ENCODE data around the gene AFF2. TPM values are rescaled to one million over a fixed set of nuclear protein-coding genes. Genes with fewer than 3 reads are reported as not detected.

AFF2 gene
- under 1 TPM; 0.13 to 0.40 TPM for total RNA-seq

GRCh38 chrX:148500423-148501385 lies at the start of gene AFF2:
AFF2 (plus strand) TSS chrX:148500617; CDS start chrX:148501098, 481 bp downstream.
- ATAC-seq (peak; percentile 66), DNase-seq (peak; percentile 32)
- Mint-ChIP-seq H3K4me1 (ENCODE audit: low read depth) (peaks cover 19% of the 10 kb centered on the region), H3K4me3 (peak within 1 kb of the TSS; percentile 65), H3K9me3 (ENCODE audit: insufficient read depth) (no peaks in the 10 kb centered on the region), H3K27ac (no peak within 1 kb of the TSS), H3K36me3 (ENCODE audit: low read depth) (no peaks in the 10 kb centered on the region), H3K27me3 (ENCODE audit: low read depth) (peaks cover 13% of the 10 kb centered on the region)
- ChIA-PET CTCF (no interaction called here), POLR2A (no interaction called here)

DNA sequence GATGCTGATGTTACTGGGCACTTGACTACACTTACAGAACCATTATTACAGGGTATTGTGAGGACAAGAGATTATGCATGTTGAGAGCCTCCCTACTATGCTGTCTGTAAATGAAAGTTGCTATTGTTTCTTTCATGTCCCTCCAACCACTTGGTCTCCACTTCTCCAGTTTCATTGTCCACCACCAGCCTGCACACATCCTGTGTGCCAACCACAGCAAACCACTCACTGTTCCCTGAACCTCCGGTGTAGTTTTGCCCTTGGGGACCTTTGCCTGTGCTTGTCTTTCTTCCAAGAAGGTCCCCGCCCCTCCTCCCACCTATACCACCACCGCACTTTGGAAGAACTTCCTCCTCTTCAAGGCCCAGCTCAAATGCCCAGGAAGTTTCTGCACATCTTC lies 43.1 kb upstream of the AFF2 start:
- H3K9me3 Mint-ChIP-seq (ENCODE audit: insufficient read depth) = no peaks in the 10 kb centered on the region
- no peaks in the 10 kb centered on the region for H3K27me3 Mint-ChIP-seq (ENCODE audit: low read depth)
- H3K27ac Mint-ChIP-seq = no peak overlapping the region
- H3K4me1 Mint-ChIP-seq (ENCODE audit: low read depth) = peaks cover 7% of the 10 kb centered on the region
- DNase-seq (no peak), ATAC-seq (no peak)
- ChIA-PET POLR2A (no interaction called here), CTCF (no interaction called here)
- H3K36me3 Mint-ChIP-seq (ENCODE audit: low read depth) = no peaks in the 10 kb centered on the region
- H3K4me3 Mint-ChIP-seq = no peak overlapping the region

DNA sequence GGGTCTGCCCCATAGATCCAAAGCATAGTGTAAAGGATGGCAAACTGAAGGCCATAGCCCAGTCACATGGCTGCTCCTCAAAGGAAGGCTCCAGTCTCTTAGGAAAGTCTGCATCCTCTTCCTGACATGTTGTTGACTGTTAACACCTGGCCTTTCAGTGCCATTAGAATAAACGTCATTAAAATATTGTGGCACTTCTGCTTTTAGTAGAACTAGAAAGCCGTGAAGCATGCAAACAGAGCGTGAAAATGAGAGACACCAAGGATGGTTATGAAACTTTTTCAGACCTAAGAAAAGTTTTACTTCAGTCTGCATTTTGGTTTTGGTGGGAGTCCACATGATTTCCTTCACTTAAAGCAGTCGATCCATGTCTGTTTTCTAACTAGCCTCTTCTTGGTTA lies 41.1 kb upstream of the AFF2 start:
- ChIA-PET POLR2A (no interaction called here), CTCF (no interaction called here)
- DNase-seq (no peak), ATAC-seq (no peak)
- H3K4me1 Mint-ChIP-seq (ENCODE audit: low read depth) = peaks cover 9% of the 10 kb centered on the region
- H3K36me3 Mint-ChIP-seq (ENCODE audit: low read depth) = no peaks in the 10 kb centered on the region
- H3K9me3 Mint-ChIP-seq (ENCODE audit: insufficient read depth) = no peaks in the 10 kb centered on the region
- H3K27ac Mint-ChIP-seq = no peak overlapping the region
- H3K27me3 Mint-ChIP-seq (ENCODE audit: low read depth) = no peaks in the 10 kb centered on the region
- no peak overlapping the region for H3K4me3 Mint-ChIP-seq

GRCh38 chrX:148466292-148466691 lies 34.1 kb upstream of the AFF2 start:
- H3K27ac Mint-ChIP-seq = no peak overlapping the region
- DNase-seq (no peak), ATAC-seq (no peak)
- ChIA-PET POLR2A (no interaction called here), CTCF (no interaction called here)
- peaks cover 2% of the 10 kb centered on the region for H3K4me1 Mint-ChIP-seq (ENCODE audit: low read depth)
- no peaks in the 10 kb centered on the region for H3K9me3 Mint-ChIP-seq (ENCODE audit: insufficient read depth)
- no peaks in the 10 kb centered on the region for H3K36me3 Mint-ChIP-seq (ENCODE audit: low read depth)
- H3K4me3 Mint-ChIP-seq = no peak overlapping the region
- no peaks in the 10 kb centered on the region for H3K27me3 Mint-ChIP-seq (ENCODE audit: low read depth)

GRCh38 chrX:148470324-148470723 lies 30.1 kb upstream of the AFF2 start:
- POLR2A ChIA-PET = no interaction called here
- DNase-seq = no peak
- Mint-ChIP-seq H3K9me3 (ENCODE audit: insufficient read depth) (no peaks in the 10 kb centered on the region), H3K36me3 (ENCODE audit: low read depth) (no peaks in the 10 kb centered on the region), H3K27me3 (ENCODE audit: low read depth) (no peaks in the 10 kb centered on the region), H3K4me3 (no peak overlapping the region), H3K4me1 (ENCODE audit: low read depth) (no peaks in the 10 kb centered on the region), H3K27ac (no peak overlapping the region)
- CTCF ChIA-PET = no interaction called here
- no peak for ATAC-seq

GRCh38 chrX:148474030-148474429 lies 26.4 kb upstream of the AFF2 start:
- ChIA-PET POLR2A (no interaction called here), CTCF (no interaction called here)
- no peak for DNase-seq

GRCh38 chrX:148492057-148492456 lies 8.4 kb upstream of the AFF2 start:
- H3K9me3 Mint-ChIP-seq (ENCODE audit: insufficient read depth) = no peaks in the 10 kb centered on the region
- DNase-seq (no peak), ATAC-seq (no peak)
- ChIA-PET POLR2A (no interaction called here), CTCF (no interaction called here)
- no peaks in the 10 kb centered on the region for H3K4me1 Mint-ChIP-seq (ENCODE audit: low read depth)
- H3K27me3 Mint-ChIP-seq (ENCODE audit: low read depth) = no peaks in the 10 kb centered on the region
- no peaks in the 10 kb centered on the region for H3K36me3 Mint-ChIP-seq (ENCODE audit: low read depth)
- no peak overlapping the region for H3K27ac Mint-ChIP-seq
- no peak overlapping the region for H3K4me3 Mint-ChIP-seq

More at GRCh38 chrX:148474030-148474429, 26.4 kb upstream of the AFF2 start:
- peaks cover 2% of the 10 kb centered on the region for H3K4me1 Mint-ChIP-seq (ENCODE audit: low read depth)
- no peak overlapping the region for H3K27ac Mint-ChIP-seq
- H3K4me3 Mint-ChIP-seq = no peak overlapping the region
- H3K27me3 Mint-ChIP-seq (ENCODE audit: low read depth) = no peaks in the 10 kb centered on the region
- H3K9me3 Mint-ChIP-seq (ENCODE audit: insufficient read depth) = no peaks in the 10 kb centered on the region
- H3K36me3 Mint-ChIP-seq (ENCODE audit: low read depth) = no peaks in the 10 kb centered on the region
- ATAC-seq = no peak

DNA sequence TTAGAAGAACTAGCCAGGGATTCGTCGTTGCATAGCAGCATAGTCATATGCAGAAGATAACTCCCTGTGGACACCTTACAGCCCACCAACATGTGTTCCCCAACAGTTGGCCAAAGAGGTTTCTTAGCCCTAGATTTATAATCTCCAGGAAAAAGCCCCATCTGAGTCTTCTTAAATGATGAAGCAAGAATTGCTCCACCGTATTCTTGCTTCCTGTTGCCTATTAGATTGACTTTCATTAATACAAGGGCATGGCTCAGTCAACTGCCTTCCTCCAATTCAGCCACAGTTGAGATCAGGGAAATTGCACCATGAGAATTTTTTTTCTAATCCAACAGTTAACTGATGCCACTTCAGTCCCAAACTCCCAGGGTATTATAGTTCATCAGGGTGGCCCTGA lies 5.2 kb upstream of the AFF2 start:
- POLR2A ChIA-PET = no interaction called here
- no peak for DNase-seq
- CTCF ChIA-PET = no interaction called here
- H3K27me3 Mint-ChIP-seq (ENCODE audit: low read depth) = peaks cover 2% of the 10 kb centered on the region
- no peaks in the 10 kb centered on the region for H3K36me3 Mint-ChIP-seq (ENCODE audit: low read depth)
- H3K4me3 Mint-ChIP-seq = no peak overlapping the region
- H3K4me1 Mint-ChIP-seq (ENCODE audit: low read depth) = peaks cover 15% of the 10 kb centered on the region
- ATAC-seq = no peak
- no peak overlapping the region for H3K27ac Mint-ChIP-seq
- H3K9me3 Mint-ChIP-seq (ENCODE audit: insufficient read depth) = no peaks in the 10 kb centered on the region

GRCh38 chrX:148498067-148498466 lies 2.4 kb upstream of the AFF2 start:
- peaks cover 19% of the 10 kb centered on the region for H3K4me1 Mint-ChIP-seq (ENCODE audit: low read depth)
- ChIA-PET POLR2A (no interaction called here), CTCF (no interaction called here)
- no peak overlapping the region for H3K27ac Mint-ChIP-seq
- no peaks in the 10 kb centered on the region for H3K9me3 Mint-ChIP-seq (ENCODE audit: insufficient read depth)
- no peak overlapping the region for H3K4me3 Mint-ChIP-seq
- no peaks in the 10 kb centered on the region for H3K36me3 Mint-ChIP-seq (ENCODE audit: low read depth)
- DNase-seq = no peak
- peaks cover 11% of the 10 kb centered on the region for H3K27me3 Mint-ChIP-seq (ENCODE audit: low read depth)
- ATAC-seq = no peak

- Mint-ChIP-seq H3K36me3 (ENCODE audit: low read depth) (no peaks in the 10 kb centered on the region), H3K27me3 (ENCODE audit: low read depth) (peaks cover 13% of the 10 kb centered on the region), H3K9me3 (ENCODE audit: insufficient read depth) (no peaks in the 10 kb centered on the region), H3K4me3 (no peak overlapping the region), H3K27ac (no peak overlapping the region), H3K4me1 (ENCODE audit: low read depth) (peaks cover 19% of the 10 kb centered on the region)
- ATAC-seq (no peak), DNase-seq (no peak)
- ChIA-PET POLR2A (no interaction called here), CTCF (no interaction called here)
These were observed 587 bp upstream of the AFF2 start for GRCh38 chrX:148499638-148500422.

- ATAC-seq (peak; percentile 31), DNase-seq (no peak)
- peaks cover 19% of the 10 kb centered on the region for H3K4me1 Mint-ChIP-seq (ENCODE audit: low read depth)
- CTCF ChIA-PET = no interaction called here
- H3K4me3 Mint-ChIP-seq = peak overlapping the region; percentile 65
- no peaks in the 10 kb centered on the region for H3K36me3 Mint-ChIP-seq (ENCODE audit: low read depth)
- POLR2A ChIA-PET = no interaction called here
- H3K9me3 Mint-ChIP-seq (ENCODE audit: insufficient read depth) = no peaks in the 10 kb centered on the region
- H3K27ac Mint-ChIP-seq = no peak overlapping the region
- H3K27me3 Mint-ChIP-seq (ENCODE audit: low read depth) = peaks cover 13% of the 10 kb centered on the region
These were observed 1.1 kb downstream of the AFF2 start for GRCh38 chrX:148501386-148502066.

- Mint-ChIP-seq H3K27ac (no peak overlapping the region), H3K4me3 (no peak overlapping the region), H3K36me3 (ENCODE audit: low read depth) (no peaks in the 10 kb centered on the region), H3K9me3 (ENCODE audit: insufficient read depth) (no peaks in the 10 kb centered on the region), H3K27me3 (ENCODE audit: low read depth) (peaks cover 11% of the 10 kb centered on the region), H3K4me1 (ENCODE audit: low read depth) (peaks cover 4% of the 10 kb centered on the region)
- ChIA-PET CTCF (no interaction called here), POLR2A (no interaction called here)
- DNase-seq = no peak
- no peak for ATAC-seq
These were observed 4.1 kb downstream of the AFF2 start for GRCh38 chrX:148504506-148504905.

Data from activated CD8-positive, alpha-beta T cell treated with anti-CD3 and anti-CD28 coated beads, Interleukin-2, amount 10 ng/mL, durations not matched to agents 7 days and 5 days (primary cell).